Duodenal mucosa (tissue), 2 donors: ENCODE results near the gene PUSL1.

Experiments
- H3K27ac ChIP-seq: one replicate; pipeline ENCODE4 v1.7.0; 2013; ENCODE audit warnings: low read depth, low read length
- H3K27me3 ChIP-seq, 2 donors: one replicate each; pipeline ENCODE4 v1.7.0; 2013; ENCODE audit warnings: low read length in 2 of 2, control low read depth in 1 of 2; ENCODE audit not compliant: insufficient read depth in 2 of 2, control insufficient read depth in 1 of 2
- H3K36me3 ChIP-seq, 2 donors: one replicate each; pipeline ENCODE4 v1.7.0; 2013; ENCODE audit warnings: low read length in 2 of 2, control low read depth in 1 of 2; ENCODE audit not compliant: insufficient read depth in 2 of 2, control insufficient read depth in 1 of 2
- H3K4me1 ChIP-seq, 2 donors: one replicate each; pipeline ENCODE4 v1.7.0; 2013; ENCODE audit warnings: low read length in 2 of 2, control low read depth in 1 of 2; ENCODE audit not compliant: insufficient read depth in 2 of 2, control insufficient read depth in 1 of 2
- H3K4me3 ChIP-seq, 2 donors: one replicate each; pipeline ENCODE4 v1.7.0; 2013; ENCODE audit warnings: low read length in 2 of 2, low read depth in 1 of 2
- H3K9ac ChIP-seq, 2 donors: one replicate each; pipeline ENCODE4 v1.7.0; 2013; ENCODE audit warnings: low read length in 2 of 2, low read depth in 1 of 2
- H3K9me3 ChIP-seq, 2 donors: one replicate each; pipeline ENCODE4 v1.7.0; 2013; ENCODE audit warnings: low read length in 2 of 2, control low read depth in 1 of 2; ENCODE audit not compliant: control insufficient read depth in 1 of 2

PUSL1 gene

DNA sequence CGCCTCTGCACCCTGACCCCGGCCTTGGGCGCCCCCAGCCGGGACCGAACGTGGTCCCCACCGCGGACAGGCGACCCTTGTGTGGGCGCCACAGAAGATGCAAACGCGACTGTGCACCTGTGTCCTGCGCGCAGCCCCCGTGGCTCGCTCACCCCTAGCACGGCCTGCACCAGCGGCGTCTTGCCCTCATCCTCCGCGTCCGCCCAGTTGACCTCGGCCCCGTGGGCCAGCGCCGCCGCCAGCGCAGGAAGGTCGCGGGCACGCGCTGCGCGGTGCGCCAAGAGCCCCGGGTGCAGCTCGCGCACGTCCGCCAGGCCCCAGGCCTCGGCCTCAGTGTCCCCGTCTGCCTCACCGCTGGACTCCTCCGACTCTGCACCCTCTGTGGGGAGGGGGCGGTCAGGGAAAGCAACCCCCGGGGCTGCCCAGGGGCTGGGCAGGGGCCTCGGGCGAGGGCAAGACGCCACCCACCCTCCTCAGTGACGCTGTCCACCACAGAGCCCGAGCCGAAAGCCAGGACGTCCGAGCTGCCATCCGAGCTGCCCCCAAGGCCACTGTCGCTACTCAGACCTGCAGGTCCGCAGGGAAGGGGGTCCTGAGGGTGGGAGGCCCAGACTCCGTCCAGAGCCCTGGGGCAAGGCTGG, 14.0 kb upstream of the PUSL1 start:
- Histone ChIP-seq H3K27me3 (no peaks in the 10 kb centered on the region), H3K27ac (no peak overlapping the region), H3K4me3 (no peak overlapping the region), H3K9me3 (no peaks in the 10 kb centered on the region), H3K36me3 (peaks cover 0 to 8% of the 10 kb centered on the region in 2 donors), H3K9ac (no peak overlapping the region), H3K4me1 (peaks cover 12% of the 10 kb centered on the region in 2 donors)

GRCh38 chr1:1295154-1295923, 13.1 kb upstream of the PUSL1 start:
- Histone ChIP-seq H3K4me1 (peaks cover 11 to 12% of the 10 kb centered on the region in 2 donors), H3K27ac (no peak overlapping the region), H3K9ac (no peak overlapping the region), H3K9me3 (no peaks in the 10 kb centered on the region), H3K27me3 (no peaks in the 10 kb centered on the region), H3K36me3 (peaks cover 0 to 8% of the 10 kb centered on the region in 2 donors), H3K4me3 (no peak overlapping the region)

DNA sequence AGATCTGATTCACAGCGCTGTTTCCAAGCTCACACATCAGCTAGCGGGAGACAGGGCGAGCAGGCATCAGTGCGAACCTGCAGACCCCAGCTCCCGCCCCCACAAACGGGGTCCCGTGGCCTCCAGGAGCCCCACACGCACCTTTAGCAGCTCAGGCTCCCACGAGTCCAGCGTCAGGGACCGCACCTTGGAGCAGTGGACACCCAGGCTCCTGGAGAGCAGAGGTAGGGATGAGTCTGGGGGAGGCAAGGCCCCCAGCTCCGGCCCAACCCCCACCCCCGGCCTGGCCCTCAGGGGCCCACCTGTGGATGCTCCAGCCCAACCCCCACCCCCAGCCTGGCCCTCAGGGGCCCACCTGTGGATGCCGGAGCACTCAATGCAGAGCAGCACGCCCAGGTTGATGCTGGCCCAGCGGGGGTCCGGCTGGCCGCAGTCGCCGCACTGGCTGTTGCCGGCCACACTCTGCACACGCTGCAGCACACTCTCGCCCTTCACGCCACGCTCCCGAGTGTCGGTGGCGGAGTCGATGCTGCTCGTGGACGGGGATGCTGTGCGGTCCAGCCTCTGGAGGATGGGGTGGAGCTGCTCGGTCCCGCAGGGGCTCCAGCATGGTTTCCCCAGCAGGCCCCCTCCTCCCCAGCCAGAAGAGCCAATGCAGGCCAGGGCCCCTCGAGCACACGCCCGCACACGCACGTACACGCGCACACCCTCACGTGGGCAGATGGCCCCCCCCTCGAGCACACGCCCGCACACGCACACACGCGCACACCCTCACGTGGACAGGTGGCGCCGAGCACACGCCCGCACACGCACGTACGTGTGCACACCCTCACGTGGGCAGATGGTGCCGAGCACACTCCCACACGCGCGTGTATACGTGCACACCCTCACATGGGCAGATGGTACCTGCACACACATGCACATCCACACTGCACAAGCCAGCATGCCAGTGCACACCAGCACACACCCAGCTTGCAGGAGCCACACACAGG, 12.0 kb upstream of the PUSL1 start:
- Histone ChIP-seq H3K4me3 (no peak overlapping the region), H3K36me3 (peaks cover 0 to 8% of the 10 kb centered on the region in 2 donors), H3K4me1 (peaks cover under 1 to 6% of the 10 kb centered on the region in 2 donors), H3K9me3 (no peaks in the 10 kb centered on the region), H3K9ac (no peak overlapping the region), H3K27ac (no peak overlapping the region), H3K27me3 (no peaks in the 10 kb centered on the region)

DNA sequence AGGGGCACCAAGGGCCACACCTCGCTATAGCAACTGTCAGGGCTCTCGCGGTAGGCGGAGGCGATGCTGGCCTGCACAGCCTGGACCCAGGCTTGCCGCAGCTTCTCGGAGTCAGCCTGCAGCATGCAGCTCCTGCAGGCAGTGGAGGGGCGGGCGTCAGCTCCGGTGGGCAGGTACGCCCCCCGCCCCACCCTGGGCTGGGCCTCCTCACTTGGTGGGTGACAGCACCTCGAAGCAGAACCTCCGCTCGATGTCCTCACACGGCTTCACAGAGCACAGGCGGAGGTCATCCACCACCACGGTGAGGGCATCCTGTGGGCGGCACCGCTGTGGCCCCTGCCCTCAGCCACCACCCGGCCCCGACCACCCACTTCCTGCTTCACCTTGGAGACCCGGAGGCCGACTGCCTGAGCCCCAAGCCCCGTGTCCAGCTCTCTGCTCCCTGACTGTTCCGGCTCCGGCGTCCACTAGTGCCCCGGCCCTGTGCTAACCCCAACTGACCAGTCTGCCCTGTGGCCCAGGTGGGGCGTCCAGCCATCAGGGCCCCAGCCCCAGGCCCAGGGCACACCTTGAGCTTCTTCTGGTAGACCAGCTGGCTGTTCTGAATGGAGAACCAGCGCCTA, 10.5 kb upstream of the PUSL1 start:
- Histone ChIP-seq H3K9me3 (no peaks in the 10 kb centered on the region), H3K27me3 (no peaks in the 10 kb centered on the region), H3K9ac (no peak overlapping the region), H3K4me3 (no peak overlapping the region), H3K36me3 (peaks cover 0 to 8% of the 10 kb centered on the region in 2 donors), H3K27ac (no peak overlapping the region), H3K4me1 (no peaks in the 10 kb centered on the region)

DNA sequence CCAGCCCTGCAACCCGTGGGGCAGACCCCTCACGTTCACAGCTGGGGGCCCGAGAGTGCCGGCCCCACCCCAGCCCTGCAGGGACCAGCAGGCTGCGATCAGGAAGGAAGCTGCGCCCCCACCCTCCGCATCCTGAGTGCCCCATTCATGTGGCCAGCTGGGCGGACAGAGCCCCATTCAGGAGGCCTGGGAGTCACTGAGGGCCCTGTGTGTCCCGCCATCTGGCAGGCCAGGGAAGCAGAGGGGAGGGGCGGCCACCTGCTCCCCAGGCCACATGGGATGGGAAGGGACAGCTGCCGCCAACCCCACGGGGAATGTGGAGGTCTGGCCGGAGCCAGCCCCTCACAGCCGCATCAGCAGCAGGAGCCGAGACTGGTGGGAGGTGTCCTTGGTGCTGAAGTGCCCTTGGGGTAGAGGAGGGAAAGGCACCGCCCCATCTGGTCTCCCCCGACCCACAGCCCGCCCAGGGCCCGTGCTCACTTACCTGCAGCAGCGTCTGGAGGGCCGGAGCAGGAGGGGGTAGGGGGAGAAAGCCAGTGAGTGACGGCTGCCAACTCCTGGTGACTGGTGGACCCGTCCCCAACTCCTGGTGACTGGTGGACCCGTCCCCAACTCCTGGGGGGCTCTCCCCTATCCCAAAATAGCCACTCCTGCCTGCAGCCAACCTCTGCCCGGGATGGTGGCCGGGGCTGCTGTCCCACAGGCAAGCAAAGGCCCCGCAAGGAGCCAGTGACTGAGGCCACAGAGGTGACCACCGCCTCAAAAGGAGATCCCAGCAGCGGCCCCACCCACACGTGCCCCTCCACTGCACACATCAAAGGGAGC, 9.3 kb upstream of the PUSL1 start:
- H3K27ac ChIP-seq: no peak overlapping the region
- H3K4me3 ChIP-seq: no peak overlapping the region
- H3K36me3 ChIP-seq: peaks cover 0 to 8% of the 10 kb centered on the region in 2 donors
- H3K9ac ChIP-seq: no peak overlapping the region
- H3K4me1 ChIP-seq: no peaks in the 10 kb centered on the region
- H3K27me3 ChIP-seq: no peaks in the 10 kb centered on the region
- no peaks in the 10 kb centered on the region for H3K9me3 ChIP-seq

DNA sequence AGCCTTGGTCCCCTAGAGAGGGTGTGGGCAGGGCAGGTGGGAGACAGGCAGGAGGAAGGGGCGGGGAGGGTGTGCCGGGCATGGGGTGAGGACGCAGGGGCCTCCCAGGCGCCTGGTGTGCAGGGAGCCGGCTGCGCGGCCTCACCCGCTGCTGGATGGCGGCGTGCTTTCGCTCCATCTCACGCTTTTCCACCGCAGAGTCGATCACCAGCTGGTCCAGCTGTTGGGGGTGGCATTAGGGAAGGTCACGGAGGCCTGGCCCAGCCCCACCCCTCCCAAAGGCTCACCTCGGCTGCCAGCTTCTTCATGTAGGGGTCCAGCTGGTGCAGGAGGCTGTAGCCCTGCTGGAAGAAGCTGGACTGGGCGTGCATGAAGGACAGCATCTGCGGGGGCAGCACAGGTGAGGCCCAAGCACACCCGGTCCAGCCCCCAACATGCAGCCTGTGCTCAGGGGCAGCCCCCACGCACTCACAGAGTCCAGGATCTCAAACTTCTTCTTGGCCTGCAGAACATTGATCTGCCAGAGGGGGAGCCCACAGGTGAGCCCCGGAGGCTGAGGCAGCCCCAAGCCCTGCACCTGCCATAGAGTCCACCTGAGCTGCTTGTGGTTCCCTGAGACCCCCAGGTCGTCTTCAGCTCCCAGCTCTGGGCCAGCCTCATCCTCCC, 8.6 kb upstream of the PUSL1 start:
- H3K9me3 ChIP-seq: no peaks in the 10 kb centered on the region

DNA sequence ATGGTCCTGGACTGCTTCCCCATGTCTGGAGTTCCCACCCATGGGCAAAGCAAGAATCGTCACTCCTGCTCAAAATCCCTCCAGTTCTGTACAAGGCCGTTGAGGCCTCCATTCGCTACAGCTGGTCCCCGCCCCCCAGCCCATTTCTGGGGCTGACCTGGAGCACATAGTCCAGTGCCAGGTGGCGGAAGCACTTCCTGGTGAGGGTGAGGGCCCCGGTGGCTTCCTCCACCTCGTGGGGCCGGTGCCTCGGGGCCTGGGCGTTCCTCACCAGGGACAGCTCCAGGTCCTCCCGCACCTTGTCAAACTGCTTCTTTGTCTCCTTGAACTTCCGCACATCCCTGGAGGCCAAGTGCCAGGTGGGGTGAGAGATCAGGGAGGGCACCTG, 8.1 kb upstream of the PUSL1 start:
- Histone ChIP-seq H3K36me3 (peaks cover 0 to 5% of the 10 kb centered on the region in 2 donors), H3K9me3 (no peaks in the 10 kb centered on the region), H3K27ac (no peak overlapping the region), H3K4me3 (no peak overlapping the region), H3K27me3 (no peaks in the 10 kb centered on the region), H3K9ac (no peak overlapping the region), H3K4me1 (peaks cover 11 to 12% of the 10 kb centered on the region in 2 donors)

More for the DNA sequence above, 8.6 kb upstream of the PUSL1 start:
- no peak overlapping the region for H3K9ac ChIP-seq
- H3K36me3 ChIP-seq: peaks cover 0 to 8% of the 10 kb centered on the region in 2 donors
- no peak overlapping the region for H3K4me3 ChIP-seq
- H3K27ac ChIP-seq: no peak overlapping the region
- H3K27me3 ChIP-seq: no peaks in the 10 kb centered on the region
- H3K4me1 ChIP-seq: peaks cover 6% of the 10 kb centered on the region in 2 donors

GRCh38 chr1:1302006-1302430, 6.4 kb upstream of the PUSL1 start:
- Histone ChIP-seq H3K27ac (no peak overlapping the region), H3K27me3 (no peaks in the 10 kb centered on the region), H3K36me3 (no peaks in the 10 kb centered on the region), H3K4me1 (peaks cover 26 to 28% of the 10 kb centered on the region in 2 donors), H3K9me3 (no peaks in the 10 kb centered on the region), H3K9ac (no peak overlapping the region), H3K4me3 (no peak overlapping the region)
